ENCODE measurements around the gene ARHGAP10. TPM values are rescaled to one million over a fixed set of nuclear protein-coding genes. Genes with fewer than 3 reads are reported as not detected.

ARHGAP10 gene
- total RNA-seq, 1 experiment from 2014 or later, result 36.6 TPM

DNA sequence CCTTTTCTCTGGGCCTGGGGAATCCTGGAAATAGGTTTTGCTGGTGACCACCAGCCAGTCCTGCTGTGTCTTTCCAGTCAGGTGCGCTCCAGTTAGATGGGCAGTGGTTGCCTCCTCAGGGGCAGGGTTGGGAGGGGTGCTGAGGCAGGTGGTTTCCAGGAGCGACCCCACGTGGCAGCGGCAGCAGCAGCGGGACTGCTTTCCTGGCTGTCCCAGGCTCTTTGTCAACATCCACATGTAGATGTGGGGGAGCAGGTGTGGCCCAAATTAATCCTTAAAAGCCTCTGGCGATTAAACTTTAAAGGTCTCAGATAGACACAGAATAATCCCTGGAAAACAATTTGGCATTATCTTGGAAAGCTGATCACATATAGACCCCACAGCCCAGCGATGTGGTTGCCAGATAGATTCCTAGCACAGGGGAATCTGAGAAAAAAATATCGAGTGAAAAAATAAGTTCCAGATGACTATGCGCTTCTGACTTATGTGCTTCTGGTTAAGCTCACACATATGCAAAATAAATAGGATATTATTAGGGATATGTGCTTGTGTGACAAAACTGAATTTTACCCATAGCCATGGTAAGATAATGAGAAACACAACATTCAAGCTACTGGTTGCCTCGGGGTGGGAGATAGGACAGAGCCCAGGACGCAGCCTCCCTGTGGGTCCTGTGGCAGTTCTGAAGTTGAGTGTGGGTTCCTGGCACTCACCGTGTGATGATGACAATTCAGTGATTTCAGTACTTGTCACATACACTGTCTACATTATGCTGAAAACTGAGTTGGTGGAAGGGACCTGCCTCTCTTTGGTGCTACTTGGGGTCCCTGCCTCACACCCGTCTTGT lies 336.4 kb downstream of the ARHGAP10 start:
- H3K27me3 ChIP-seq (replicated peaks; ENCODE audit: control insufficient read depth, insufficient read depth, low read length), result no peaks in the 10 kb centered on the region
- no peaks in the 10 kb centered on the region for H3K9me3 Mint-ChIP-seq (ENCODE audit: unreplicated experiment)
- H3K4me3 Mint-ChIP-seq (ENCODE audit: unreplicated experiment), result no peak overlapping the region
- ChIA-PET POLR2A (no interaction called here), CTCF (no interaction called here)
- BruUV-seq (replicated peaks), result no TSS peak
- H3K36me3 ChIP-seq (ENCODE audit: control insufficient read depth, insufficient read depth, low read length), result peaks cover 2% of the 10 kb centered on the region
- H3K4me1 ChIP-seq, result no peaks in the 10 kb centered on the region
- peaks cover 17% of the 10 kb centered on the region for H3K36me3 Mint-ChIP-seq (ENCODE audit: insufficient read depth, unreplicated experiment)
- H3K27ac Mint-ChIP-seq (ENCODE audit: unreplicated experiment), result no peak overlapping the region
- no peaks in the 10 kb centered on the region for H3K4me1 Mint-ChIP-seq (ENCODE audit: low read depth, unreplicated experiment)
- H3K27me3 Mint-ChIP-seq (ENCODE audit: insufficient read depth, unreplicated experiment), result no peaks in the 10 kb centered on the region
- H3K4me3 ChIP-seq (ENCODE audit: low read depth, low read length), result no peak overlapping the region
- H3K9me3 ChIP-seq, result no peaks in the 10 kb centered on the region
- TF ChIP-seq, protein P1, sequence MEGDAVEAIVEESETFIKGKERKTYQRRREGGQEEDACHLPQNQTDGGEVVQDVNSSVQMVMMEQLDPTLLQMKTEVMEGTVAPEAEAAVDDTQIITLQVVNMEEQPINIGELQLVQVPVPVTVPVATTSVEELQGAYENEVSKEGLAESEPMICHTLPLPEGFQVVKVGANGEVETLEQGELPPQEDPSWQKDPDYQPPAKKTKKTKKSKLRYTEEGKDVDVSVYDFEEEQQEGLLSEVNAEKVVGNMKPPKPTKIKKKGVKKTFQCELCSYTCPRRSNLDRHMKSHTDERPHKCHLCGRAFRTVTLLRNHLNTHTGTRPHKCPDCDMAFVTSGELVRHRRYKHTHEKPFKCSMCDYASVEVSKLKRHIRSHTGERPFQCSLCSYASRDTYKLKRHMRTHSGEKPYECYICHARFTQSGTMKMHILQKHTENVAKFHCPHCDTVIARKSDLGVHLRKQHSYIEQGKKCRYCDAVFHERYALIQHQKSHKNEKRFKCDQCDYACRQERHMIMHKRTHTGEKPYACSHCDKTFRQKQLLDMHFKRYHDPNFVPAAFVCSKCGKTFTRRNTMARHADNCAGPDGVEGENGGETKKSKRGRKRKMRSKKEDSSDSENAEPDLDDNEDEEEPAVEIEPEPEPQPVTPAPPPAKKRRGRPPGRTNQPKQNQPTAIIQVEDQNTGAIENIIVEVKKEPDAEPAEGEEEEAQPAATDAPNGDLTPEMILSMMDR (IDR thresholded peaks at IDR 0.05; ENCODE audit: insufficient read depth in 1 of 2, low read depth in 1 of 2, low read length in 1 of 2, severe bottlenecking in 1 of 2, unreplicated experiment in 1 of 2), result no peak
- no peak for DNase-seq
- intact Hi-C loops (cut with micrococcal nuclease; ENCODE audit: unreplicated experiment), result no loop called here

DNA sequence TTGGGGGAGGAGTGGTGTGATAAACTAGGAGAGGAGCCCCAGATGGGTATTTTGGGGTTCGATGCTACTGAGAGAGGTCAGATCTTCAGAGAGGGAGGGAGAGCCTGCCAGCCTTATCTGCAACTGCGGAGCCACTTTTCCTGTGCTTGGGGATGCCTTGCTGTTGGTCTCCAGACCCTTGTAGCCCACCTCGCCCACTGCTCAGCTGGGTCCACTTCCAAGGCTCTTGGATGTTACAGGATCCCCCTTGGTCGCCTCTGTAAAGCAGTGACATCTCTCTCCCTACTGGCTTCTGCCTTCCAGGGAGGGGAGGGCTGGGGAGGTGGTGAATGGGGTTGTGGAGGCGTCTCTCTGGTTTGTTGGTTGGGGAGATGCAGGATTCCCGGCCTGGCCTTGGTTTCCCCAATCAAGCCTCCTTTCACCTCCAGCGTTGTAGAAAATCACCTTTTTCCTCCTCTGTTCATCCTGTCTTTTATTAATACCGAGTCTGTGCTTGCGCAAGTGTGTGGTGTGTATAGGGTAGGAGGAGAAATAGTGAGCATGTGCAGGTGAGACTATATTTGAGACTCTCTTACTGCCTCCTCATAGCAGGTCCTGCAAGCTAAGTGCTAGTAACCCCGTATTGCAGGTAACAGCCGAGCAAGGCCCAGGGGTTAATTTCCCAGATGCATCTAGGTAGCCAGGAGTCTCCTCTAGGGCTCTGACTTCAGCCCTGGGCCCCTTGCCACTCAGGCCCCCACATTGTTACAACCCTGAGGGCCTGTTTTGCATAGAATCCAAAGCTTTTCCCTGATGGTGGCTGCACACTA lies 337.4 kb downstream of the ARHGAP10 start:
- Mint-ChIP-seq H3K27me3 (ENCODE audit: insufficient read depth, unreplicated experiment) (no peaks in the 10 kb centered on the region), H3K4me1 (ENCODE audit: low read depth, unreplicated experiment) (no peaks in the 10 kb centered on the region), H3K9me3 (ENCODE audit: unreplicated experiment) (no peaks in the 10 kb centered on the region), H3K36me3 (ENCODE audit: insufficient read depth, unreplicated experiment) (peaks cover 19% of the 10 kb centered on the region), H3K4me3 (ENCODE audit: unreplicated experiment) (no peak overlapping the region), H3K27ac (ENCODE audit: unreplicated experiment) (no peak overlapping the region)
- no peak overlapping the region for H3K4me3 ChIP-seq (ENCODE audit: low read depth, low read length)
- DNase-seq, result no peak
- H3K36me3 ChIP-seq (ENCODE audit: control insufficient read depth, insufficient read depth, low read length), result peaks cover 2% of the 10 kb centered on the region
- ChIA-PET POLR2A (no interaction called here), CTCF (no interaction called here)
- H3K4me1 ChIP-seq, result no peaks in the 10 kb centered on the region
- TF ChIP-seq, protein P1 (IDR thresholded peaks at IDR 0.05; ENCODE audit: insufficient read depth in 1 of 2, low read depth in 1 of 2, low read length in 1 of 2, severe bottlenecking in 1 of 2, unreplicated experiment in 1 of 2), result no peak
- no peaks in the 10 kb centered on the region for H3K27me3 ChIP-seq (replicated peaks; ENCODE audit: control insufficient read depth, insufficient read depth, low read length)
- no TSS peak for BruUV-seq (replicated peaks)
- no peaks in the 10 kb centered on the region for H3K9me3 ChIP-seq
- intact Hi-C loops (cut with micrococcal nuclease; ENCODE audit: unreplicated experiment), result no loop called here

DNA sequence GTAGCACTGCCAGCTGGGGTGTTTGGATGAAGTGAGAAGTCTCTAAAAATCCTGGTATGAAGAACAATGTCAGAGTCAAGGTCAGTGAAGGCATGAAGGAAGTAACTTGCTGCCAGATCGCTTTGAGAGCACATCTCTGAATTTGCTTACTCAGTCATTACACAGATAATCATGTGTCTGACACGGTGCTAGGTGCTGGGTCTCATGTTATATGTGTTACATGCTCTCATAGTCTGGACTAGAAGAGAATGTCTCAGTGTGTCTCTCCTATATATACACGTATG lies 337.9 kb downstream of the ARHGAP10 start:
- no peak overlapping the region for H3K4me3 ChIP-seq (ENCODE audit: low read depth, low read length)
- ChIA-PET CTCF (no interaction called here), POLR2A (no interaction called here)
- Mint-ChIP-seq H3K9me3 (ENCODE audit: unreplicated experiment) (no peaks in the 10 kb centered on the region), H3K4me1 (ENCODE audit: low read depth, unreplicated experiment) (no peaks in the 10 kb centered on the region), H3K36me3 (ENCODE audit: insufficient read depth, unreplicated experiment) (peaks cover 18% of the 10 kb centered on the region), H3K27ac (ENCODE audit: unreplicated experiment) (no peak overlapping the region), H3K4me3 (ENCODE audit: unreplicated experiment) (no peak overlapping the region), H3K27me3 (ENCODE audit: insufficient read depth, unreplicated experiment) (no peaks in the 10 kb centered on the region)
- no peaks in the 10 kb centered on the region for H3K4me1 ChIP-seq
- H3K27me3 ChIP-seq (replicated peaks; ENCODE audit: control insufficient read depth, insufficient read depth, low read length), result no peaks in the 10 kb centered on the region
- intact Hi-C loops (cut with micrococcal nuclease; ENCODE audit: unreplicated experiment), result no loop called here
- H3K9me3 ChIP-seq, result no peaks in the 10 kb centered on the region
- DNase-seq, result no peak
- peaks cover 2% of the 10 kb centered on the region for H3K36me3 ChIP-seq (ENCODE audit: control insufficient read depth, insufficient read depth, low read length)
- no TSS peak for BruUV-seq (replicated peaks)
- TF ChIP-seq, protein P1 (IDR thresholded peaks at IDR 0.05; ENCODE audit: insufficient read depth in 1 of 2, low read depth in 1 of 2, low read length in 1 of 2, severe bottlenecking in 1 of 2, unreplicated experiment in 1 of 2), result no peak
